Endothelial cell of umbilical vein (primary cell): ENCODE data around the gene CELF2.

Experiments
- CTCF ChIP-seq, 2 donors: IDR thresholded peaks; 1 replicate in 1 of 2; 2 replicates in 1 of 2; pipeline ENCODE4 v1.5.1; 2011; ENCODE audit warnings: low read length in 2 of 2, mild to moderate bottlenecking in 2 of 2, moderate library complexity in 2 of 2, control low read depth in 1 of 2, inconsistent platforms in 1 of 2, low read depth in 1 of 2; ENCODE audit not compliant: insufficient read depth in 1 of 2; ENCODE audit errors: extremely low read depth in 1 of 2
- EZH2 ChIP-seq: IDR thresholded peaks from 2 replicates; pipeline ENCODE4 v1.6.1; 2012; ENCODE audit warnings: borderline replicate concordance, low read depth, mild to moderate bottlenecking, moderate library complexity, low read length, inconsistent platforms; ENCODE audit not compliant: severe bottlenecking
- FOS ChIP-seq: IDR thresholded peaks from 2 replicates; pipeline ENCODE4 v1.6.1; 2011; ENCODE audit warnings: mild to moderate bottlenecking, low read length, moderate library complexity, borderline replicate concordance; ENCODE audit not compliant: insufficient read depth

GRCh38 chr10:11068861-11069633 lies 51.4 kb downstream of the CELF2 start:
- no peak for TF ChIP-seq EZH2
- no peak for TF ChIP-seq CTCF (IDR thresholded peaks at IDR 0.05; ENCODE audit: extremely low read depth in 1 of 2, insufficient read depth in 1 of 2, low read depth in 1 of 2, low read length in 2 of 2)
- TF ChIP-seq FOS: peak; percentile 41
